GM18858 (cell line): ENCODE measurements around the gene CYTH3.
"Not testable (repeated sequence)": the region's sequence is repeated elsewhere in the genome, so short reads cannot be mapped to it uniquely, and the experiment has no call there.

Experiments
- ATAC-seq: cut with Tn5 transposase; IDR thresholded peaks from one replicate; pipeline ENCODE4 v1.9.1; 2021; ENCODE audit not compliant: unreplicated experiment

The CYTH3 gene, protein sequence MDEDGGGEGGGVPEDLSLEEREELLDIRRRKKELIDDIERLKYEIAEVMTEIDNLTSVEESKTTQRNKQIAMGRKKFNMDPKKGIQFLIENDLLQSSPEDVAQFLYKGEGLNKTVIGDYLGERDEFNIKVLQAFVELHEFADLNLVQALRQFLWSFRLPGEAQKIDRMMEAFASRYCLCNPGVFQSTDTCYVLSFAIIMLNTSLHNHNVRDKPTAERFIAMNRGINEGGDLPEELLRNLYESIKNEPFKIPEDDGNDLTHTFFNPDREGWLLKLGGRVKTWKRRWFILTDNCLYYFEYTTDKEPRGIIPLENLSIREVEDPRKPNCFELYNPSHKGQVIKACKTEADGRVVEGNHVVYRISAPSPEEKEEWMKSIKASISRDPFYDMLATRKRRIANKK

DNA sequence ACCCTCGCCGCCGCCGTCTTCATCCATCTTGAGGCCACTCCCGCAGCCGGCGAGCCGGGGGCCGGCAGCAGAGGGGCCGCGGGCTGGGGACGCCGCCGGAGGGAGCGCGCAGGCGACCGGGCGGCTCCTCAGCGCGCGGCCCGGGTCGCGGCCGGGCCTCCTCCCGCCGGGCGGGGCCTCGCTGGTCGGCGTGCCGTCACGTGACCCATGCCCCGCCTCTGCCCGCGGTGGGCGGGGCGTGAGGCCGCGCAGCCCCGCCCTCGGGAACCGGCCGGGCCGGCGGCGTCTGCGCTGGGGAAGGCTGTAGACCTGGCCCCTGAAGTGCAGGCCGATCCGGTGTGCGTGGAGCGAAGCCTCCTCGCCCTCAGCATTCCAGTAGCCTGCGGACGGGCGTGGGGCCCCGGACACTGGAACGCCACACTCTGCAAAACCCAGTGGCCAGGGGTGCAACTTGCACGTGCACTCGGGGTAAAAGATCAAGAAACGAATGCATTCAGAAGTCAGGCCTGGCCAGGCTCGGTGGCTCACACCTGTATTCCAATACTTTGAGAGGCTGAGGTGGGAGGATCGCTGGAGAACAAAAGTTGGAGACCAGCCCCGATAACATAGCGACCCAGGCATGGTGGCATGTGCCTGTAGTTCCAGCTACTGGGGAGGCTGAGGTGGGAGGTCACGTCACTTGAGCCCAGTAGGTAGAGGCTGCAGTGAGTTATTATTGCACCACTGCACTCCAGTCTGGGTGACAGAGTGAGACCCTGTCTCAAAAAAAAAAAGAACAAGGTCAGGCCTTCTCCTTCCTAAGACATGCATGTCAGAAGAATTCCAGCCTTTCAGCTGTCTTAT, at the start of gene CYTH3:
CYTH3 (minus strand) TSS at position 144 of the 843 bp plus-strand sequence; CDS start at position 27, 117 bp downstream.
- peak; percentile 67 for ATAC-seq

DNA sequence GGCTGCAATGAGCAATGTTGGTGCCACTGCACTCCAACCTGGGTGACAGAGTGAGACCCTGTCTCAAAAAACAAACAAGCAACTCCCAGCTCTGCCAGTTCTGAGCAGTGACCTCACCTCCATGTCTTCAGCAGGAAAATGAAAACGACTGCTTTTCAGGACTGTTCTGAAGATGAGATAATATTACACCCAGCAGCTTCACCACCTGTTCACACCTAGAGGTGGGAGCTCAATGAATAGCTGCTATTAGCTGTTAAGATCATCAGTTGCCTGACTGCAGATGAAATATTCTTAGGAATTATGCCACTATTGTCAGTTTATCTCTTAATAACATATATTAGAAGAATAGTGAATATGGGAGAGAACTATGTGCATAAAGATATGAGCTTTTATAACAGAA, 48.4 kb upstream of the CYTH3 start:
- ATAC-seq = no peak

DNA sequence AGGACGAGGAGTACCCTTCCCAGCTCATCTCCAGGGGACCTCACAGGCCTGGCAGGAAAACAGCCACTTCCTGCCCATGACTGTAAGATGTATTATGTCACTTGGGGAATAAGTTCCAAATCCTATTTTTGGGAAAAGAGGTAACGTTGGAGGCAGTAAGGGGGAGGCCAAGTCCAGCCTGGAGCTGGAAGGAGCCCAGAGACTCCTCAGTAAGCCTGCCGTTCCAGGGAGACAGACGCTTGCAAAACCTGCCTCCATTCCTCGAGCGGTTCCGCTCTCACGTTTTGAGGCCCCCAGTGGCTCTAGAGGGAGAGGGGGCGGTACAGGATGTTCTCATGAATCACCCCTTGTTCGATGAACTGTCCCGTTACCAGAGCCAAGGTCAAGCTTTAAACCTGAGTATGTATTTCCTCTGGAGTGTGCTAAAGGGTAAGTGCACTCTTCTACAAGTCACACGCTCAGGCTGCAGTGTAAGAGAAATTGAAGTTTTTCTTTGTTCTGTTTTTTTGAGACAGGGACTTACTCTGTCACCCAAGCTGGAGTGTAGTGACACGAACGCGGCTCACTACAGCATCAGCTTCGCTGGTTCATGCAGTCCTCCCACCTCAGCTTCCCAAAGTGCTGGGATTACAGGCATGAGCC, 45.5 kb upstream of the CYTH3 start:
- no peak for ATAC-seq

DNA sequence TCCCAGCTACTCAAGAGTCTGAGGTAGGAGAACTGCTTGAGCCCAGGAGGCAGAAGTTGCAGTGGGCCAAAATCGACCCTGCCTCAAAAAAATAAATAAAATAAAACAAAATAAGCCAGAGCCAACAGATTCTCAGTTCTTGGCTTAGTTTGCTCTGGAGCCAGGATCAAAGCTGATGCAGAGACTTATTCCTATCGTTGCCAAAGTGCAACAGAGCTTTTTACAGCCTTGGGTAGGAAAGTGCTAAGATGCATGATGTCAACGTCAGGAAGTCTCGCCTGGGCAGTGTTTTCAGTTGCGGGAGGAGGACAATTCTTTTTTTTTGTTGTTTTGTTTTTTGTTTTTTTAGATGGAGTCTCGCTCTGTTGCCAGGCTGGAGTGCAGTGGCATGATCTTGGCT, 43.8 kb upstream of the CYTH3 start:
- ATAC-seq = no peak

DNA sequence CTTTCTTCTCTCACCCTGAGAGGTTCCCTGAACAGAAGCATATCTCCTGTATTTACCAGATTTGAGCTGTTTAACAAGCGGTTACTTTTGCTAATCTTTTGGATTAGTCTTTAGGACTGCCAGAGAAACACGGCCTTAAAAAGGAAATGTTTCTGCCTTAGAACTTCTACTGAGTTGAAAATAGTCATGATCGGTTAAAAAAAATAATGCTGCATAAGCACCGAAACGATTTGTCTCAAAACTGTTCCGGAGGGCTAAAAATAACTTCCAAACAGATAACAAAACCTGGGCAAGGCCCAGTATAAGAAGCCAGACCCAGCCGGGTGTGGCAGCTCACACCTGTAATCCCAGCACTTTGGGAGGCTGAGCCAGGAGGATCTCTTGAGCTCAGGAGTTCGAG, 43.3 kb upstream of the CYTH3 start:
- no peak for ATAC-seq

DNA sequence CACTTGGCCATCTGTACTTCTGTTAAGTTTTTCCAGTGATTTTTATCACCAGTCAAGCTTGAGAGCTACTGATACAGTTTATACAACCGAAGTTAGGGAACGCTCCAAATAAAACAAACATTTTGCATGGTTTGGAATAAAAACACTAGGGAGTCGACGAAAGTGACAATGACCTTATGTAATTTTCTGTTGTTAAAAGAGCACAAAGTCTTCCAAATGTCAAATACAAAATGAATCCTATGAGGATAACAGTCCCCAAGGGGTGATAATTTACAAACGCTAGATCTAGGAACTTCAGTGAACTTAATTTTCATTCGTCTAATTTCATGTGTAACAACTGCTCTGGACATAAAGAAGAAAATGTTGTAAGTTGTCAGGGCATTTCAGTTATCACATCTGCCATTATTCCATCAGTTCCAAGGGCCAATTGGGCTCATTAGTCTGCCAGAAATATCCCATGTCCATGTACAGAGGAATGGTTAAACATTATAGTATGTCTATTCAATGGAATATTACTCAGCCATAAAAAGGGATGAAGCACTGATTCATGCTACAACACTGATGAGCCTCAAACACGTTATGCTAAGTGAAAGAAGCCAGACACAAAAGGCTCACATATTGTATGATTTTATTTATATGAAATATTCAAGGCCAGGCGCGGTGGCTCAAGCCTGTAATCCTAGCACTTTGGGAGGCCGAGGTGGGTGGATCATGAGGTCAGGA, 38.0 kb upstream of the CYTH3 start:
- ATAC-seq = no peak

DNA sequence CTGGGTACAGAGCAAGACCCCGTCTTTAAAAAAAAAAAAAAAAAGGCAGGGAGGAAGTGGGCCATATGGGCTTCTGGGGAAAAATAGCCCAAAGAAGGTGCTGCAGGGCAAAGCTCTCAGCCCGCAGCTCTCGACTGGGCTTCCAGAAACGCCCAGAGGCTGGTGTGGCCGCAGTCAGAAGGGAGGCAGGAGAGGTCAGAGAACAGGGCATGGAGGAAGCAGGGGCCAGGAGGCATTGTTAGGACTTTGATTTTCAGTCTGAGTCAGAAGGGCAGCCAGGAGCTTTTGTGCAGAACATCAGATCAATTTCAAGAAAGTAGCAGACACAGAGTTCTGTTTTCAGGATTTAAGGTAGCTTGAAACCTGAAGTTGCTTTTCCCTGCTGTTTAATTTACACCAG, 35.3 kb upstream of the CYTH3 start:
- no peak for ATAC-seq

DNA sequence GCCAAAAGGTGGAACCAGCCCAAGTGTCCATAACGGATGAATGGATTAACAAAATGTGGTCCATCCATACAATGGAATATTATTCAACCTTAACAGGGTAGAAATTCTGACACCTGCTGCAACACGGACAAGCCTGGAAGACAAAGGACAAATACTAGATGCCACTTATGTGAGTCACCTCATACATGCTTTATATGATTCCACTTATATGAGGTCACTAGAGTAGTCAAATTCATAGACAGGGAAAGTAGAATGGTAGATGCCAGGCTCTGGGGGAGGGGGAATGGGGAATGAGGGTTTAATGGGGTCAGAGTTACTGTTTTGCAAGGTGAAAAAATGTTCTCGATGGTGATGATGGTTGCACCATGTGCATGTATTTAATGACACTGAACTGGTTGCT, 34.0 kb upstream of the CYTH3 start:
- ATAC-seq = no peak

DNA sequence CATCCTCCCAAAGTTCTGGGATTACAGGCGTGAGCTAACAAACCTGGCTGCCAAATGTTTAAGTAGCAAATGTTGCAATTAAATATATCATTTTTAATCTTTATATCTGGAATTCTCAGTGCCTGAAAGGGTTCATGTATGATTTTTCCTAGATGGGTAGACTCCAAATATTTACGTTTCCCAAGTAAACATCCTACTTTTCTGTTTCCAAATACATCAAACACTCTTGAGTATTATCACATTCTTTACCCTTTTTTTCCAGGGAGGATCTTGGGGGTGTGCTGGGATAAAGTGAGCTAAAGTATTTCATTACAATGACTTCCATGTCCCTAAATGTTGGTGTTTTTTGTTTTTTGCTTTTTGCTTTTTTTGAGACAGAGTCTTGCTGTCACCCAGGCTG, 32.9 kb upstream of the CYTH3 start:
- ATAC-seq = no peak

DNA sequence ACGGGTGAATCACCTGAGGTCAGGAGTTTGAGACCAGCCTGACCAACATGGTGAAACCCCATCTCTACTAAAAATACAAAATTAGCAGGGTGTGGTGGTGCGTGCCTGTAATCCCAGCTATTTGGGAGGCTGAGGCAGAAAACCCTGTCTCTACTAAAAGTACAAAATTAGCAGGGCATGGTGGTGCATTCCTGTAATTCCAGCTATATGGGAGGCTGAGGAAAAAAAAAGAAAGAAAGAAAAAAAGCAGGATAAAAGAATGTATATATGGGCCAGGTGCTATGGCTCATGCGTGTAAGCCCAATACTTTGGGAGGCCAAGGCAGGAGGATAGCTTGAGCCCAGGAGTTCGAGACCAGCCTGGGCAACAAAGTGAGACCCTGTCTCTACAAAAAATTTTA, 29.0 kb upstream of the CYTH3 start:
- not testable (repeated sequence) for ATAC-seq

DNA sequence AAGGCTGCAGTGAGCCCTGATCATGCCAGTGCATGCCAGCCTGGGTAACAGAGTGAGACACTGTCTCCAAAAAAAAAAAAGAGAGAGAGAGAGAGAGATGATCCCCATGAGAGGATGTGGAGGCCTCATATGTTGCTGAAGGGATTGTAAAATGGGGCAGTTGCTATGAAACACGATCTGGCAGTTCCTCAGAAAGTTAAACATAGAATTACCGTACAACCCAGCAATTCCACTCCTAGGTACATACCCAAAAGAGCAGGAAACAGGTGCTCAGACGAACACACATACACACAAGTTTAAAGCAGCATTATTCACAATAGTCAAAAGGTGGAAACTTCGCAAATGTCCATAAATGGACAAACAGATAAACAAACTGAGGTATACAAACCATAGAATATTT, 27.4 kb upstream of the CYTH3 start:
- ATAC-seq = no peak

DNA sequence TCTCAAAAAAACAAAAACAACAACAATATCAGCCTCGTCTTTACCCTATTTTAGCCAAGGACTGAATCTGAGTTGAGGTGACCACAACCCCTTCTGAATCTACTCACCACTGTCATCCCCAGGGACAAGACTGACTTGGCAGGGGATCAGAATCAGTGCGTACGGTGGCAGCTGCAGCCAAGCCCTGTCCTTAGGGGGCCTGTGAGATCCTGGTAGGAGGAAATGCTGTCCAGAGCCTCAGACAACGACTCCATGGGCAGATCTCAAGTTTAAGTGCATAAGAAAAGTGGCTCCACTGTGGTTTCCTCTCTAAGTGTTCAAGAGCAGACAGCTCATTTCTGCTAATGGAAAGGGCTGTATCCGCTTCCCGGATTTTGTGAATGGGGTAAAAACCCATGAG, 22.4 kb upstream of the CYTH3 start:
- ATAC-seq = no peak

DNA sequence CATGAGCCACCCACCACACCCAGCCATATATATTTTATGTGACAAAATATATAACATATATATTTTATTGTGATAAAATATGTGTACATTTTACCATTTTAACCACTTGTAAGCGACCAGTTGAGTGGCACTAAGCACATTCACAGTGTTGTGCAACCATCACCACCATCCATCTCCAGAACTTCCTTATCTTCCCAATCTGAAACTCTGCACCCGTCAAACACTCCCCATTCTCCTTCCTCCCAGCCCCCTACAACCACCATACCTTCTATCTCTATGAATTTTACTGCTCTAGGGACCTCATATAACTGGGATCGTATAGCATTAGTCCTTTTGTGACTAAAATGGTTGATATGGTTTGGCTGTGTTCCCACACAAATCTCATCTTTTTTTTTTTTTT, 20.8 kb upstream of the CYTH3 start:
- ATAC-seq = no peak

DNA sequence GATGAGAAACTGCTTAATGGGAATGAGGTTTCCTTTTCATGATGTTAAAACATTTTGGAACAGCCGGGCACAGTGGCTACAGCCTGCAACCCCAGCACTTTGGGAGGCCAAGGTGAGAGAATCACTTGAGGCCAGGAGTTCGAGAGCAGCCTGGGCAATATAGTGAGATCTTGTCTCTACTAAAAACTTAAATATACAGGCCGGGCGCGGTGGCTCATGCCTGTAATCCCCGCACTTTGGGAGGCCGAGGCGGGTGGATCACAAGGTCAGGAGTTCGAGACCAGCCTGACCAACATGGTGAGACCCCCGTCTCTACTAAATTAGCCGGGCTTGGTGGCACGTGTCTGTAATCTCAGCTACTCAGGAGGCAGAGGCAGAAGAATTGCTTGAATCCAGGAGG, 19.5 kb upstream of the CYTH3 start:
- not testable (repeated sequence) for ATAC-seq

DNA sequence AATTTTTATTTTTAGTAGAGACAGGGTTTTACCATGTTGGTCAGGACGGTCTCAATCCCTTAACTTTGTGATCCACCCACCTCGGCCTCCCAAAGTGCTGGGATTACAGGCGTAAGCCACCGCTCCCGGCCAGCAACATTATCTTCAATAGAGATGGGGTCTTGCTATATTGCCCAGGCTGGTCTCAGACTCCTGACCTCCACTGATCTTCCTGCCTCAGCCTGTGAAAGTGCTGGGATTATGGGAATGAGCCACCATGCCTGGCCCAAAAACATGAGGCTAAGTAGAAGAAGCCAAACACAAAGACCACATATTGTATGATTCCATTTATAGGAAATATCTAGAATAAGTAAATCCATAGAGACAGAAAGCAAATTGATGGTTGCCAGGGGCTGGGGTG, 19.1 kb upstream of the CYTH3 start:
- ATAC-seq = no peak

DNA sequence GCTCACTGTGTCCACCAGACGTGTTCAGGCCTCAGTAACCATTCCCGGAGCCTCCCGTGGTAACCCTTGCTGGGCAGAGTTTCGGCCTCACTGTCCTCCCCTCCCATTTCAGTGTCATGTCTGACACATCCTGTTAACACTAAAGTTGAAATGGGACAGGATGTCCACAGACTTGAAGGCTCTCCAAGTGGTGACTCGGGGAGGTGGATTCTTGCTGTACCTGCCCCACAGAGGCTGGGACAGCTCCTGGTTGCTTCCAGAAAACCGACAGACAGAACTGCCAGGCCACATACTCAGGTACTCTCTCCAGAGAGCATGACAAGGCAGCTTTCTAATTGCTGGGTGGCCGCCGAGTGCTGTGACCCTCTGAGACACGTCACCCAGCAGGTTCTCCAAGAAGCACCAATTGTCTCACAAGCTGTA, 17.9 kb upstream of the CYTH3 start:
- ATAC-seq = no peak

DNA sequence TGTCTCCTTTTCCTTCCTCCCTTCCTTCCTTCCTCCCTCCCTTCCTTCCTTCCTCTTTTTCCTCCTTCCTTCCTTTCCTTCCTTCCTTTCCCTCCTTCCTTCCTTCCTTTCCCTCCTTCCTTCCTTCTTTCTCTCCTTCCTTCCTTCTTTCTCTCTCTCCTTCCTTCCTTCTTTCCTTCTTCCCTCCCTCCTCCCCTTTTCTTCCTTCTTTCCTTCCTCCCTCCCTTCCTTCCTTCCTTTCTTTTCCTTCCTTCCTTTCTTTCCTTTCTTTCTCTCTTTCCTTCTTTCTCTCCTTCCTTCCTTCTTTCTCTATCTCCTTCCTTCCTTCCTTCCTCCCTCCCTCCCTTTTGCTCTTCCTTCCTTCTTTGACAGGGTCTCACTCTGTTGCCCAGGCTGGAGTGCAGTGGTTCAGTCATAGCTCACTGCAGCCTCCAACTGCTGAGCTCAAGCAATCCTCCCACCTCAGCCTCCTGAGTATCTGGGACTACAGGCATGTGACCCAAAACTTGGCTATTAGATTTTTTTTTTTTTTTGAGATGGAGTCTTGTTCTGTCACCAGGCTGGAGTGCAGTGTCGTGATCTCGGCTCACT, 15.9 kb upstream of the CYTH3 start:
- no peak for ATAC-seq

DNA sequence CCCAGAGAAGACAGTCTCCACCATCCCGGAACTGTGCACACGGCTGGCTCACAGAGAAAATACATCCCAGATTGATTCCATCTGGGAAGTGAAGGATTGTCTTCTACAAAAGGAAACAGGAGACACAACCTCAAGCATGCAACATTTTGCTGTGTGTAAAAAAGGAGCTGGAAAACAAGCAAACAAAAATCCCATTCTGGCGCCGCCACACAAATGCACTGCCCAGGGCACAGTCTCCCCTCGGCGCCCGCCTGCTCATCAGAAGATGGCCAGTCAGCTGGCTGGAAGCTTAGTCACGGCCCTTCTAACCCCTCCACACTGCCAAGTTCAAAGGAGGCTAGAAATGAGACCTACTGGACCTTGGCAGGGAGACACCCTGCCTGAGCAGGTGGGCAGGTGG, 14.1 kb upstream of the CYTH3 start:
- ATAC-seq = no peak

DNA sequence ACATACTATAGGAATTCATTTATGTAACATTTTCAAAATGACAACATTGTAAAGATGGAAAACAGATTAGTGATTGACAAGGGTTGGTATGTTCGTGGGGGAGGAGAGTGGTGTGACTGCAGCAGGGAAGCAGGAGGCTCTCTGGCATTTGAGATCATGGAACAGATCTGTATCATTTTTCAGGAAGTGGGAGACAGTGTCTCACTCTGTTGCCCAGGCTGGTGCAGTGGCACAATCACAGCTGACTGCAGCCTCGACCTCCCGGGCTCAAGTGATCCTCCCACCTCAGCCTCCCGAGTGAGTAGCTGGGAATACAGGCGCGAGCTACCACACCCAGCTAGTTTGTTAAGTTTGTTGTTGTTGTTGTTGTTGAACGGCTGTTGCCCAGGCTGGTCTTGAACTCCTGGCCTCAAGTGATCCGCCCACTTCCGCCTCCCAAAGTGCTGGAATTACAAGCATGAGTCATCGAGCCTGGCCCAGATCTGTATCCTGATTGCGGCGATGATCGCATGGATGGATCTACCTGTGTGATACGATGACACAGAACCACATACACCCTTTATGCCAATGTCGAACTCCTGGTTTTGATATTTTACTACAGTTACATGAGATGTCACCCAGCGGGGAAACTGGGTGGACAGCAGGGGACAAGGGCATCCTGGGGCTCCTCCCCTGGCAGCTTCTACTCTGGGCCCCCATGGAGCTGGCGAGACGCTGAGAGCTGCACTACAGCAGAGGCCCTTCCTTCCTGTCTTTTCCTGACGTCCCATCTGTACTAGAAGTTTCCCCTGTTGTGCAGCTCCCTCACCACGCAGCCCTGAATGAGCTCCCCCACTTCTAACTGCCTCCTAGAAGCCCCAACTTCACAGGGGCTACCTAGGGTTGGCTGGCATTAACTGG, 12.3 kb upstream of the CYTH3 start:
- no peak for ATAC-seq

DNA sequence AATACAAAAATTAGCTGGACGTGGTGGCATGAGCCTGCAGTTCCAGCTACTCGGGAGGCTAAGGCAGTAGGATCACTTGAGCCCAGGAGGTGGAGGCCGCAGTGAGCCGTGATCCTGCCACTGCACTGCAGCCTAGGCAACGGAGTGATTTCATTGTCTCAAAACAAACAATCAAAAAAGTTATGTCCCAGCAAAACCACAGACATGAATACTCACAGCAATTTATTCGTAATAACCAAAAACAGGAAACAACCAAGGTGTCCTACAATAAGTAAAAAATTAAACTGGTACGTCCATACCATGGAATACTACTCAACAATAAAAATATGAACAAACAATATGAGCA, 11.6 kb upstream of the CYTH3 start:
- ATAC-seq = no peak
